ENCODE data around the gene ZNF398.
"Not testable (repeated sequence)": the region's sequence is repeated elsewhere in the genome, so short reads cannot be mapped to it uniquely, and the experiment has no call there.

Gene ZNF398

DNA sequence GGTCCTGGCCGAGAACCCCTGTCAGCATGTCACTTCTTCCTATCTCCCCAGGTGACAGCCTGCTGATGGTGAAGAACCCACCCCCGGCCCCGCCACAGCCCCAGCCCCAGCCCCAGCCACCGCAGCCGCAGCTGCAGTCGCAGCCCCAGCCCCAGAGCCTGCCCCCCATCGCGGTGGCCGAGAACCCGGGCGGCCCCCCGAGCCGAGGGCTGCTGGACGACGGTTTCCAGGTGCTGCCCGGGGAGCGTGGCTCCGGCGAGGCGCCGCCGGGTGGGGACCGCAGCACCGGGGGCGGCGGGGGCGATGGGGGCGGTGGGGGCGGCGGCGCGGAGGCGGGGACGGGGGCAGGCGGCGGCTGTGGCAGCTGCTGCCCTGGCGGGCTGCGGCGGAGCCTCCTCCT is 76.5 kb downstream of the ZNF398 start:
- TF ChIP-seq, protein P1, sequence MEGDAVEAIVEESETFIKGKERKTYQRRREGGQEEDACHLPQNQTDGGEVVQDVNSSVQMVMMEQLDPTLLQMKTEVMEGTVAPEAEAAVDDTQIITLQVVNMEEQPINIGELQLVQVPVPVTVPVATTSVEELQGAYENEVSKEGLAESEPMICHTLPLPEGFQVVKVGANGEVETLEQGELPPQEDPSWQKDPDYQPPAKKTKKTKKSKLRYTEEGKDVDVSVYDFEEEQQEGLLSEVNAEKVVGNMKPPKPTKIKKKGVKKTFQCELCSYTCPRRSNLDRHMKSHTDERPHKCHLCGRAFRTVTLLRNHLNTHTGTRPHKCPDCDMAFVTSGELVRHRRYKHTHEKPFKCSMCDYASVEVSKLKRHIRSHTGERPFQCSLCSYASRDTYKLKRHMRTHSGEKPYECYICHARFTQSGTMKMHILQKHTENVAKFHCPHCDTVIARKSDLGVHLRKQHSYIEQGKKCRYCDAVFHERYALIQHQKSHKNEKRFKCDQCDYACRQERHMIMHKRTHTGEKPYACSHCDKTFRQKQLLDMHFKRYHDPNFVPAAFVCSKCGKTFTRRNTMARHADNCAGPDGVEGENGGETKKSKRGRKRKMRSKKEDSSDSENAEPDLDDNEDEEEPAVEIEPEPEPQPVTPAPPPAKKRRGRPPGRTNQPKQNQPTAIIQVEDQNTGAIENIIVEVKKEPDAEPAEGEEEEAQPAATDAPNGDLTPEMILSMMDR (conservative IDR thresholded peaks at IDR 0.05) = no peak
- H3K27ac ChIP-seq = no peak overlapping the region

DNA sequence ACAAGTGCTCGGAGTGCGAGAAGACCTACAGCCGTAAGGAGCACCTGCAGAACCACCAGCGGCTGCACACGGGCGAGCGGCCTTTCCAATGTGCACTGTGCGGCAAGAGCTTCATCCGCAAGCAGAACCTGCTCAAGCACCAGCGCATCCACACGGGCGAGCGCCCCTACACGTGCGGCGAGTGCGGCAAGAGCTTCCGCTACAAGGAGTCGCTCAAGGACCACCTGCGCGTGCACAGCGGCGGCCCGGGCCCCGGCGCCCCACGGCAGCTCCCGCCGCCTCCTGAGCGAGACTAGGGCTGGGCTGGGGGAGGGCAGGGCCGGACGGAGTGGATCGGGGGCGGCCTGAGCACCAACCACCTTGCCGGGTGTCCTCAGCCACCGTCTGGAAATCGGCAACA is 77.1 kb downstream of the ZNF398 start:
- H3K27ac ChIP-seq = no peak overlapping the region
- TF ChIP-seq, protein P1 (conservative IDR thresholded peaks at IDR 0.05) = no peak

DNA sequence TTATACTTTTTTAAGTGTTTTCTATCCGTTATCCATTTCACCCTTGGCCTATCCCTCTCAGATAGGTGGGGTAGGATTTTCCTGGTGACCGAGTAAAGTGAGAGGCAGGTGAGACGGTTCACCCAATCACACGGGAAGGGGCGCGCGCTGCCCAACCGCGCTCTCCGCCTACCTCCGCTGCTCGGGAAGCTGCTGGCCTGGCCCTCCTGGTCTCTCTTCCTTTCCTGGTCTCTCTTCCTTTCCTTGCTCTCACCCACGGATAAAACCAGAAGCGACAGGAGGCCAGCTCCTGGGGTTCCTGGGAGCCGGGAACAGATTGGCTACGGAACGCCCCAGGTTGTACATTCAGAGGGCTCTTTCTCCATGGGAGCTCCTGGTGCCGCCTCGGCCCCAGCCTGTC is 77.9 kb downstream of the ZNF398 start:
- no peak overlapping the region for H3K27ac ChIP-seq
- TF ChIP-seq, protein P1 (conservative IDR thresholded peaks at IDR 0.05) = no peak

DNA sequence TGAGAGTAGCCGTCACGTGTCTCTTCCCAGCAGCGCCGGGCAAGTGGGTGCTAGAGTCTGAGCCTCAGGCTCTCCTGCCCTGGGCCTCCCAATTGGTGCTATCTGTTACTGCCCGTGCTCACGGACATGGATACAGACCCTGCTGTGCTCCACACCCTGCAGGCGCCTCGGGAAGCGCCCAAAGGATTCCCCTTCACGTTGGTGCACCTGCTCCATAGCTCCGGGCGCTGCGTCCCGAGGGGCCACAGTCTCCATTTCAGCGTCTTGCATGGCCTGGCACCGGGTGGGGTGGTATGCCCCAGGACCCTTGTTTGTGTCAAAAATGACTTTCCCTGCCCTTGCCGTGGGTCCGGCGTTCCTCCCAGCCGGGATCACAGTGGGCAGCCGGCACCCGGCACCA is 78.4 kb downstream of the ZNF398 start:
- no peak overlapping the region for H3K27ac ChIP-seq
- TF ChIP-seq, protein P1 (conservative IDR thresholded peaks at IDR 0.05) = no peak

DNA sequence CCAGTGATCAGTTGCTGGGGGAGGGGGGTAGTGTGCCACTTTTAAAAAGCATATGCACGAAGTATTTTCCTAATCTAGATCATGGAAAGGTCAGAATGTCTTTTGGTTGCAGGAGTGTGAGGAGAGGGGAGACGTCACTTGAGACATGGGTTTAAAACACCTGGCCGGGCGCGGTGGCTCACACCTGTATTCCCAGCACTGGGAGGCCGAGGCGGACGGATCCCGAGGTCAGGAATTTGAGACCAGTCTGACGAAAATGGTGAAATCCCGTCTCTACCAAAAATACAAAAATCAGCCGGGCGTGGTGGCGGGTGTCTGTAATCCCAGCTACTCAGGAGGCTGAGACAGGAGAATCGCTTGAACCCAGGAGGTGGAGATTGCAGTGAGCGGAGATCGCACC is 79.1 kb downstream of the ZNF398 start:
- not testable (repeated sequence) for H3K27ac ChIP-seq

DNA sequence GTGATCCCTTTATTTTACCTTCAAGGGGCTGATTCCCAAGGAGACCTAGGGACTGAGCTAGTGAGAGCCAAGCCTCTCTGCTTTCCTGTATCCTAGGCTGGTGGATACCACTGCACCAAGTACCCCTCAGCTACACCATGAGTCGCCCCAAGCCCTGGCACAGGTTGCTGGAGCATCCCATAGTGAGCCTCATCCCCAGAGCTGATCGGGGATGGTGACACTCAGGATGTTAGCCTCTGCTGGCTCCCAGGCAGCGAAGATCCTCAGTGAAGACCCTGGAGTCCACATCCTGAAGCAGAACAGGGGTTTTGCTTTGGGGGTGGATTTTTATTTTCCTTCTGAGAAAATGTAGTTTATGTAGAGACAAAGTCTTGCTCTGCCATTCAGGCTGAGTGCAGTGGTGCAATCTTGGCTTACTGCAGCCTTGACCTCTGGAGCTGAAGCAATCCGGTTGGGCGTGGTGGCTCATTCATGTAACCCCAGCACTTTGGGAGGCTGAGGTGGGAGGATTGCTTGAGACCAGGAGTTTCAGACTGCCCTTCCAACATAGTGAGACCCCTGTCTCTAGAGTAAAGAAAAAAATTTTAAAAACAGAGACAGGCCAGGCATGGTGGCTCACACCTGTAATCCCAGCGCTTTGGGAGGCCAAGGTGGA is 79.7 kb downstream of the ZNF398 start:
- TF ChIP-seq, protein P1 (conservative IDR thresholded peaks at IDR 0.05) = no peak

DNA sequence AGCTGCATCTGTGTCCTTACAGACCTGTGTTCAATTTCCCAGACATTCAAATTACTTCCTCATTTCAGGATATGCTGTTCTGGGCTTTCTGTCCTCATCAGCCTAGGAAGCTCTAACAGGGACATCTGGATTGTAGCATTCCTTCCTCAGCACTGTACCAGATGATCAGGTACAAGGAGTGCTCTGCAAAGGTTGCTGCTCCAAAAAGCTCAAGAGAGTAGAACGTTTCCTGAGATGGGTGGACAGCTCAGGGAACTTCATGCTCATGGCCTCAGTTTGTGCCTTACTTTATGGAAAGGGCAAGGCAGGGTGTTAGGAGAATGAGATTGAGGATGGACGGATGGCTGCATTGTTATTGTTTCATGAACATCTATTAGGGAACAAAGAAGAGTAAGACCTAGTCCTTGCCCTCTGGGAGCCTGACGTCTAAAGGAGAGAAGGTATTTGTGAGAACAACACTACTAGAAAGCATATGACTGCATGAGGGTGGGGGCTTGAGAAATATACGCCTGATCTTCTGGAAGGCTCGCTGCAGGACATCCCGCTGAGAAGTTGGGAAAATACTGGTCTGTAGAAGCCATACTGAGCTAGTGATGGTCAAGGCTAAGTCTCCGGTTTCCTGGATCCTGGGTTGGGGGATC is 81.7 kb downstream of the ZNF398 start:
- TF ChIP-seq, protein P1 (conservative IDR thresholded peaks at IDR 0.05) = no peak
- no peak overlapping the region for H3K27ac ChIP-seq

More for the DNA sequence above, 79.7 kb downstream of the ZNF398 start:
- no peak overlapping the region for H3K27ac ChIP-seq

DNA sequence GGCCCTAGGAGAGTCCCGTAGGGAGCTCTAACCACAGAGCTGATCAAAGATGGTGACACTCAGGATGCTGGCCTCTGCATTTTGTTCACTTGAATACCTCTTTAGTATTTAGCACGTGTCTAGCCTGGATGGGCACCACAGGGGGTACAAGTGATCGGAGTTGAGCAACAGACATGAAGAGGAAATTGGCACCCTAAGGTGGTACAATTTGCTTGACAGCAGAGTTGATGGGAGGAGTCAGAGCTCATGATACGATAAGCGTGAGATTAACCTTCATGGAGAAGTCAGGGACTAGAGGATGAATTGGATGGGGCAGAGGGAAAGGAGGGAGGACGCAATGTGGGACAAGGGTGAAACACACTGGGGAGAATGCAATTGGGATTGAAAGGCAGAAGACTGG is 82.3 kb downstream of the ZNF398 start:
- H3K27ac ChIP-seq = no peak overlapping the region
- TF ChIP-seq, protein P1 (conservative IDR thresholded peaks at IDR 0.05) = no peak

Data from VCaP (cell line).